Nucleus accumbens (tissue), 56 donors: Measurements from ENCODE around the gene SPRING1.

ENCODE experiments used
- DNase-seq, 56 donors: peaks; one replicate each; lab custom pipeline; 2025; lab: John Stamatoyannopoulos, UW

The SPRING1 gene

DNA sequence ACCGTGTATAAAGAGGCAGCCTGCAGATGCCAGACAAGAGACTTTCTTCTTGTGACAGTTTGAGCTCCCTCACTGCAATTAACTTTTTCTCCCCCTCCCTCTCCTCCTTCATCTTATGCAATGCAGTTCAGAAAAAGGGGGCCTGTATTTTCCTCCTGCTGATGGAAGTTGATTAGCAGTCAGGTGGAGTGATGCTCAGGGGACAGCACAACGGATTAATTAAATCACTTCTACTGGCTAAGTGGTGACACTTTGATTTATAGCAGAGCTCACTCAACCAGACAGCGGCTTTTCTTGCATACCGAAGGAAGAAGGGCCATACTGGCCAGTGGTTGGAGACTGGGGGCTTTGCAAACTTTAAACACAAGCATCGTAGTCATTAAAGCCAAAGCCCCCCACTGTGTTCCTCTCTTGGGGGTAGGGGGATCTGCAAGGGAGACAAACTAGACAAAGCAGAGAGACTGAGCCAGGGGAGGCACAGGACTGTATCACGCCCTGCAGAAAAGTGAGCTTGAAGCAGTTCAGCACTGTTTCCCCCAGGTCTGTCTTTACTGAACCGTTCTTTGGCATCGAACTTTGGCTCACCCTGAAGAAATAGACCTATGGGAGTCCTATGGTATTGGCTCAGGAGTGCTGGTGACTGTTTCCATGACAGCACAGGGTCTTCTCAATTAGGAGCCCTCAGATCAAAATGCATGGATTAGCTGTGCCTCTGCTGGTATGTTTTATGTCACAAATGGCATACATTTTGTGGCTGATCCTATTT lies 47.7 kb downstream of the SPRING1 start:
- DNase-seq, result no peak

DNA sequence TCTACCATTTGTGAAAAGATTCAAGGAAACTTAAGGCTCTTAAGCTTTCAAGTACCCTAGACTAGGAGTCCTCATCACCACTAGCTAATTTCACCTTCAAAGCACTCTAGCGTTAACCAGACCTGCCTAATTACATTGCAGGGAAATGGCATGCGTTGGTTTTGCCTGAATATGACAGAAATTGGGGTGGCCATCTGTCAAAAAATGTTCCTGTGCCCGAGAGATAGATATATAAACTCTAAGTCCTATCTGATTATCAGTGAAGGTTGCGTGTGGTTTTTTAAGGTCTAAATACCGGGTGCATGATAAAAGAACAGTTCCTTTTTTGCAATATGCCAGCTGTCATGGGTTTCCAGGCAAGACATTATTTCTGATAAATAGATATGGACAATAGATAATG lies 48.3 kb downstream of the SPRING1 start:
- no peak for DNase-seq
